Activated CD4-positive, alpha-beta T cell treated with anti-CD3 and anti-CD28 coated beads for 24 hours (primary cell): Measurements from ENCODE around the gene SMG5.

ENCODE experiments used
- DNase-seq, 2 donors: peaks; one replicate each; pipeline ENCODE4 v3.0.0-alpha.2; 2020; ENCODE audit warnings: low read depth in 2 of 2

The SMG5 gene

DNA sequence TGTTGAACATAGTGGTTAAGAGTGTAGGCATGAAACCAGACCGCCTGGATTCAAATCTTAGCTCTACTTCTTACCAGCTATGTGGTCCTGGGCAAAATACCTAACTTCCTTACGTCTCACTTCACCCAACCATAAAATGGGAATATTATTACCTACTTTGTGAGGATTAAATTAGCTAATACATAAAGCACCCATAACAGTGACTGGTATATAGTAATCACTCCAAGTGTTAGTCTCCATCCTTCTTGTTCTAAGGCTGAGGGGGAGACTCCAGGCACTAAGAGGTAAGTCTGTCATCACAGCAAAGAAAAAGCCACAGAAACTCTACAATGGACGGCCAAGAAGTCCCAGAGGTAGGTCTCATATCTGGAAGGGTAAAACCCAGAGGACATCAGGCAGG is 2.8 kb downstream of the SMG5 start:
- no peak for DNase-seq

DNA sequence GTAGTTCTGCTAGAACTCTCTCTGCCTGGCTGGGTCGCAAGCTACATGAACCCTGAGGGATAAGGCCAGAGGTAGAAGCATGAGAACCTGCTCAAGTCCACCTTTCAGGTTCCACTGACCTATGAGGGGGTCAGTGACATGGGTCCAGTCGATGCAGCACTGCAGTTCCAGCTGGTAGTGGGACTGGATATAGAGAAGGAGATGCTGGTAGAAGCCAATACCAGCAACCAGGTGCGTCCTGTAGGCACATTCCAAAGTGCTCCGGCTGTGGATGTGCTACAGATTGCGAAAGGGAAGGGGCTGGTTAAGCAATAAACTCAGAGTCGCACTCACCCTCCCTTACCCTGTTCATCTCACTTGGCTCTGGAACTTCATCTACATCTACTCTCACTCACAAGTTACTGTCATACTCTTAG is 5.7 kb downstream of the SMG5 start:
- DNase-seq, result no peak

- no peak for DNase-seq
Observed at GRCh38 chr1:156276532-156276931, 6.1 kb downstream of the SMG5 start.

DNA sequence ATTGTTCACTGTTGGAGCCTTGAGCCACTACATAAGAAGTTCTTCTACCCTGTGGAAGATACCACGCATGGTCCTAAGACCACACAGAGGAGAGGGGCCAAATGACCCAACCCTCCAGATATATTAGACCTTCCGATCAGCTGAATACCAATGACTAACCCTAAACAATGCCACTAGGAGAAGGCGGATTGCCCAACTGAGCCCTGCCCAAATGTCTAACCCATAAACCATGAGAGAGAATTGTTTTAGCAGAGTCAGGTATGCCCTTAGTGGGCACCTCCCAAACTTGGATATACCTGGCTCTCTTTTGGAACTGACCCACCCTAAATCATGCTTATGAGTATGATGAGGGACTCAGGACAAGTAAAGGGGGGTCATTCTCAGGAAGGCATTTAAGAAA is 12.3 kb downstream of the SMG5 start:
- DNase-seq, result no peak

GRCh38 chr1:156268336-156268735 is 14.3 kb downstream of the SMG5 start:
- no peak for DNase-seq

DNA sequence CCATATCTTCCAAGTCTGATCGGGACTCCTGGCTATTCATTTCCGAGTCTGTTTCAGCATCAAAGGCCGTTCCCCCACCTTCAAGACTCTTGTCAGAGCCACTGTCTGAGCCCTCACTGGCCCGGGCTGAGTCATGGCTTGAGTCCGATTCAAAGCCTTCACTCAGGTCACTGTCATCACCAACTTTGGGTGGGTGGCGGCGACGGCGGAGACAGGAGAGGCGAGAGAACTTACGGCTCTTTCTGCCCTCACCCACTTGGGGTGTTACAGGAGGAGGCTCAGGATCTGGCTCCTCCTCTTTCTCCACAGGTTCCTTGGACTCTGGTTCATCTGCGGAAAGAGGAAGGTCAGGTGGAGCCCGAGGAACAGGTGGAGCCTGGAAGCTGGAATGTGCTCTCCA is 16.6 kb downstream of the SMG5 start:
- no peak for DNase-seq

DNA sequence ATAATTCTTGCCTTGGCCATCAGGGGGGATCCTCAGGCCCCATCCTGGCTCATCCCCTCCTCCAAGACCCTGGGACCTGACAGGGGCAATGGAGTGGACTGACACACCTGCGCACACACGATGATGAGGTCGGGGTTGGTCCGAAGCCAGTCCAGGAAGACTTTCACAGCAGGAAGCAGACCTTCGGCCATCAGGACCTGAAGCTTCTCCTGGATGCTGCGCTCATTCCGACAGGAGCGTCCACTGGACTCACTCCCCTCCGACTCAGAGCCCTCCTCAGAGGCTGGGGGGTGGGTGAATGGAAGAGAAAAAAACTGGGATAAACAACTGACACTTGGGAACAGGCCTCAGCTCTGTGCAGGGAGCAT is 19.4 kb downstream of the SMG5 start:
- DNase-seq, result no peak

GRCh38 chr1:156262461-156263287 is 20.0 kb downstream of the SMG5 start:
- no peak for DNase-seq

DNA sequence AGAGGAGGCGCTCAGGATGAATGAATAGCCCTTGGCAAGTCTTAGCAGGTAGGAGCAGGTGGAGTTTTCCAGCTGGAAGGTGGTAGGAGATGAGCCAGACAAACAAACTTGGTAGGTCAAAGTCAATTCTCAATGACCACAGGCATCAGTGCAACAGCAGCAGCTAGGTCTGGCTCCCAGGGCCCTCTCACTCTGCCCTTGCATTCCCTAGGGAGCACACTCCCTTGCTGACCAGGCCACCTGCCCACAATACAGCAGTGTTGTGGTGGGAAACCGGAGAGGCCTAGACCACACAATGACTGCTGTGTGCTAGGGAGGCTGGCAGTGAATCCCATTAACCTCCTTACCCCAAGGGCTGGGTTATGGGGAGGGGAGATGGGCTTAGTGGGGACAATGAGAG is 21.7 kb downstream of the SMG5 start:
- DNase-seq, result no peak

DNA sequence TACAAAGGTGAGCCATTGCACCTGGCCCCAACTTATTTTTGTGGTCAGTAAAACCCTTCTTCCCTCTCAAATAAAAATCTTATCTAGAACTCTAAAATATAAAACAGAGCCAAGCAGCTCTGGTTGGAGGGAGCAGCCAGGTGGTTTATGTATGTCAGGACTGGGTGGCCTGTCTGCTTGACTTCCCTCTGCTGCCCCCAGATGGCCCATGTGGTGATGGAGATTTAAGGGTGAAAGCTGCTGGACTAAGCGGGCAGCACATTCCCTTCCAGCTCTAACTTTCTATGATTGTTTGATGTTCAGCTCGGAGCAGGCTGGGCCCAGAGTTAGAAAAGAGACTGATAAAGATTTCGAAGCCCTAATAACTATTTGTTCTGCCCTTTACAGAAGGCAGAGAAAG is 22.8 kb downstream of the SMG5 start:
- no peak for DNase-seq

DNA sequence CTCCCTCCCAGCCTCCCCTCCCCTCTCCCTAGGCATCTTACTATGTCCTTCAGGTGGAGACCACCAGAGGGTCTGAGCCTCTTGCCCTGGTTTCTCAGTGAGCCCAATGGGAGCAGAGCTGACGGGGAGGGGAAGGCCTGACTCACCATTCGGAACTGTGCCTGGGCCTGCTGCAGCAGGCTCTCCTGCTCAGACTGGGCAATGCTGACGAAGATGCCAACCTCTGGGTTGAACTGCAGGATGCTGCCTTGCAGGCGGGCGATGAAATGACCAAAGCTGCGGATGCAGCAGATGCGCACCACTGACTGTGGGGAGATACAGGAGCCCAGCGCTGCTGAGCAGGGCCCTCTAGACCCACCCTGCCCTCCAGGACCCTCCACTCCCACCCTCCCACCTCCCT is 23.8 kb downstream of the SMG5 start:
- no peak for DNase-seq

DNA sequence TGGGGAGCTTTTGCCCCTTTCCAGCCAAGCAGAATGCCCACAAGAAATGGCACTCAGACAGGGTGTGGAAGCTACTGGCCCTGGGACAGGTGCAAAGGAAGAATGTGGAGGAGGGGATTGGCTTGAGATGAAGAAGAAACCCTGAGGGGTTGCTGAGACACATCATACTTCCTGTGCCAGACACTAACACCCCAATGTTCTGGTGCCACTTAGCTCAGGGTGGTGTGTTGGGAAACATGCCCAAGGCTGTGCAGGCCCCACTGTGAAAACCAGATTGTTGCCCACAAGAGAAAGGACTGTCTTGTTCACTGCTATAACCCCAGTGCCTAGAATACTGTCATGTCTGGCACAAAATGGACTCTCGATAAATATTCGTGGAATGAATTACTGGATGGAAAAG is 24.9 kb downstream of the SMG5 start:
- no peak for DNase-seq

GRCh38 chr1:156253634-156254033 is 29.0 kb downstream of the SMG5 start:
- DNase-seq, result no peak

- DNase-seq, result no peak
Observed at GRCh38 chr1:156251527-156251926, 31.1 kb downstream of the SMG5 start.

GRCh38 chr1:156249593-156249992 is 33.0 kb downstream of the SMG5 start:
- no peak for DNase-seq

- no peak for DNase-seq
Observed at GRCh38 chr1:156248323-156248683, 34.3 kb downstream of the SMG5 start.

- no peak for DNase-seq
Observed at GRCh38 chr1:156247460-156248322, 34.9 kb downstream of the SMG5 start, which contains the start of gene PAQR6. Gene PAQR6 (minus strand): TSS chr1:156248056. CDS start chr1:156246731, 1,325 bp downstream.

DNA sequence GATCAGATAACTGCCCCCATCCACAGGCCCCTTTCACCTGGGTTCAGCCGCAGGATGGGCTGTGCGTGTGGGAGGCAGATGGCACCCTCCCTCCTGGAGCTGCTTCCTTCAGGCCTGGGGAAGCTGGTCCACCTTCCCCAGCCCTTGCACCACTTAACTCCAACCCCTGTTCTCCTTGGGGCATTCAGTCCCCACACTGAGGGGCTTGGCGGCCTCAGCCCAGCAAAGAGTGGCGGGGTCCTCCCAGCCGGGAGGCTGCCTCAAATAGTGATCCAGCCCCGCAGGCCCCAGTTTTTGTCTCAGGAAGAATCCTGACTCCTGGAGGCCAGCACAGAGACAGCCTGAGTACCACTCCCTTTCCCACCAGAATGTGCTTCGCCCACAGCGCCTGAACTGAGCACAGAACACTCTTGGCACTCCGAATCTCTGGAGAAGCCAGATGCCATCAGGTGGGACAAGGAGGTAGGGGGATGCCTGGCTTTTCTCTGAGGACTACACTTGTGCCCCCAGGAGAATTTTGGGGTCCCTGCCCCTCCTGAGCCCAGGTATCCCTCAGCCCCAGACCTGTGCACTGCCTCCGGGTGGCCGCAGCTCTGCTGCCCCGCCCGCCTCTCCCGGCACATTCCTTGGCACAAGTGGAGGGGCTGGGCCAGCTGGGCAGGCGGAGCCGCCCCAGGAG is 35.7 kb downstream of the SMG5 start:
- DNase-seq, result no peak

- no peak for DNase-seq
Observed at GRCh38 chr1:156246241-156246780, 36.3 kb downstream of the SMG5 start.

- peak in 1 of 2 donors; percentile 22 for DNase-seq
Observed at GRCh38 chr1:156245451-156246232, 37.0 kb downstream of the SMG5 start.

- no peak for DNase-seq
Observed at GRCh38 chr1:156244712-156245111, 37.9 kb downstream of the SMG5 start.
